Liver (tissue), 9 donors: ENCODE data around the gene ALDH1B1. TPM values are rescaled to one million over a fixed set of nuclear protein-coding genes. Genes with fewer than 3 reads are reported as not detected.

ENCODE experiments used
- DNase-seq: peaks from one replicate; pipeline ENCODE4 v3.0.0-alpha.2; 2017; ENCODE audit warnings: low spot score
- H3K27ac ChIP-seq, 2 donors: one replicate each; pipeline ENCODE4 v1.7.0; 2013; ENCODE audit warnings: inconsistent platforms in 2 of 2, low read length in 2 of 2, control low read depth in 1 of 2, low read depth in 1 of 2, mild to moderate bottlenecking in 1 of 2
- H3K27me3 ChIP-seq, 4 donors: one replicate each; pipeline versions ENCODE4 v1.6.1 to v1.7.0; 2013; ENCODE audit warnings: low read length in 3 of 4, inconsistent platforms in 1 of 4, mild to moderate bottlenecking in 1 of 4, moderate library complexity in 1 of 4; ENCODE audit not compliant: control insufficient read depth in 4 of 4, insufficient read depth in 4 of 4
- H3K36me3 ChIP-seq, 4 donors: one replicate each; pipeline versions ENCODE4 v1.6.1 to v1.7.0; 2013; ENCODE audit warnings: low read length in 3 of 4, mild to moderate bottlenecking in 3 of 4, low read depth in 1 of 4, moderate library complexity in 1 of 4; ENCODE audit not compliant: control insufficient read depth in 4 of 4, insufficient read depth in 3 of 4
- H3K4me1 ChIP-seq, 4 donors: one replicate each; pipeline versions ENCODE4 v1.6.1 to v1.7.0; 2013; ENCODE audit warnings: low read length in 3 of 4, mild to moderate bottlenecking in 3 of 4, moderate library complexity in 1 of 4; ENCODE audit not compliant: control insufficient read depth in 4 of 4, insufficient read depth in 4 of 4
- H3K4me3 ChIP-seq, 3 donors: one replicate each; pipeline versions ENCODE4 v1.6.1 to v1.7.0; 2013; ENCODE audit warnings: low read length in 3 of 3, control low read depth in 1 of 3, low read depth in 1 of 3, mild to moderate bottlenecking in 1 of 3
- H3K9ac ChIP-seq, 2 donors: one replicate each; pipeline ENCODE4 v1.7.0; 2013; ENCODE audit warnings: low read length in 2 of 2, mild to moderate bottlenecking in 2 of 2, moderate library complexity in 2 of 2, control low read depth in 1 of 2, low read depth in 1 of 2
- H3K9me3 ChIP-seq, 4 donors: one replicate each; pipeline versions ENCODE4 v1.6.1 to v1.7.0; 2013; ENCODE audit warnings: low read length in 3 of 4; ENCODE audit not compliant: control insufficient read depth in 4 of 4
- CTCF ChIP-seq: fragments of 150-350 bp; IDR thresholded peaks from 2 replicates; pipeline ENCODE4 v1.5.1; 2017; ENCODE audit warnings: improper control_type of control experiment, low read depth, low read length; ENCODE audit not compliant: missing input control
- EGR1 ChIP-seq, 2 donors: IDR thresholded peaks; 2 replicates each; pipeline ENCODE4 v1.6.1; 2016 to 2018; ENCODE audit warnings: antibody characterized with exemption in 2 of 2, low read depth in 2 of 2
- FOXA1 ChIP-seq: IDR thresholded peaks from 2 replicates; pipeline ENCODE4 v1.6.1; 2016; ENCODE audit warnings: antibody characterized with exemption
- FOXA2 ChIP-seq: IDR thresholded peaks from 2 replicates; pipeline ENCODE4 v1.6.1; 2016; ENCODE audit warnings: antibody characterized with exemption
- GABPA ChIP-seq, 2 donors: IDR thresholded peaks in 1 of 2; conservative IDR thresholded peaks in 1 of 2; 2 replicates each; pipeline ENCODE4 v1.6.1; 2016; ENCODE audit warnings: antibody characterized with exemption in 2 of 2, mild to moderate bottlenecking in 1 of 2, moderate library complexity in 1 of 2
- HNF4A ChIP-seq, 2 donors: conservative IDR thresholded peaks; 2 replicates each; pipeline ENCODE4 v1.6.1; 2016; ENCODE audit warnings: antibody characterized with exemption in 2 of 2, mild to moderate bottlenecking in 2 of 2
- HNF4G ChIP-seq: IDR thresholded peaks from 2 replicates; pipeline ENCODE4 v1.6.1; 2016; ENCODE audit warnings: antibody characterized with exemption
- JUND ChIP-seq, 2 donors: IDR thresholded peaks; 2 replicates each; pipeline ENCODE4 v1.6.1; 2016; ENCODE audit warnings: antibody characterized with exemption in 2 of 2
- NR2F2 ChIP-seq: IDR thresholded peaks from 2 replicates; pipeline ENCODE4 v1.6.1; 2016; ENCODE audit warnings: antibody characterized with exemption
- RAD21 ChIP-seq, 2 donors: IDR thresholded peaks; 2 replicates each; pipeline ENCODE4 v1.6.1; 2016; ENCODE audit warnings: antibody characterized with exemption in 2 of 2, mild to moderate bottlenecking in 2 of 2
- RXRA ChIP-seq, 2 donors: IDR thresholded peaks; 2 replicates each; pipeline ENCODE4 v1.6.1; 2017 to 2018; ENCODE audit warnings: antibody characterized with exemption in 2 of 2, mild to moderate bottlenecking in 1 of 2
- SP1 ChIP-seq: IDR thresholded peaks from 2 replicates; pipeline ENCODE4 v1.6.1; 2018; ENCODE audit warnings: antibody characterized with exemption, mild to moderate bottlenecking
- TAF1 ChIP-seq: conservative IDR thresholded peaks from 2 replicates; pipeline ENCODE4 v1.6.1; 2016; ENCODE audit warnings: antibody characterized with exemption, mild to moderate bottlenecking
- YY1 ChIP-seq: IDR thresholded peaks from 2 replicates; pipeline ENCODE4 v1.6.1; 2016; ENCODE audit warnings: antibody characterized with exemption, mild to moderate bottlenecking
- WGBS: extraction: QIAGEN DNeasy Blood & Tissue Kit; methylation state at CpG from one replicate; pipeline ENCODE4 v1.1.7; 2013; 5-methylcytosine and 5-hydroxymethylcytosine counted together
- polyA plus RNA-seq, 2 donors: library from polyadenylated mRNA; stranded (reverse) in 1 of 2; unstranded in 1 of 2; fragments of 200-250 nt in 1 of 2; fragments of >200 nt in 1 of 2; fragmentation: Nextera tagmentation in 1 of 2; extraction: Ambion mirVana in 1 of 2; gene quantifications; one replicate each; pipeline versions ENCODE4 v1.2.1 to v1.2.3, GENCODE V29; 2013 to 2015
- total RNA-seq, 2 donors: library from RNA; depleted of rRNA; stranded (reverse); fragments of >200 nt; gene quantifications; one replicate each; pipeline ENCODE4 v1.2.3, GENCODE V29; 2014
- TF ChIP-seq, protein P1 (sequence below): IDR thresholded peaks from 2 replicates; pipeline ENCODE4 v1.6.1; 2016; ENCODE audit warnings: antibody characterized with exemption
- TF ChIP-seq, protein P2 (sequence below): IDR thresholded peaks from 2 replicates; pipeline ENCODE4 v1.6.1; 2016; ENCODE audit warnings: antibody characterized with exemption
- TF ChIP-seq, protein P3 (sequence below): IDR thresholded peaks from 2 replicates; pipeline ENCODE4 v1.6.1; 2016; ENCODE audit warnings: antibody characterized with exemption, mild to moderate bottlenecking
- TF ChIP-seq, protein P4 (sequence below): IDR thresholded peaks from 2 replicates; pipeline ENCODE4 v1.6.1; 2016; ENCODE audit warnings: antibody characterized with exemption
- donor health status: healthy.
- donor health status: healthy.
- donor health status: healthy.
- donor health status: healthy.
- donor health status: healthy.

The ALDH1B1 gene
- total and polyA plus RNA-seq, 4 donors, result 18.9 to 73.9 (median 52.6) TPM

GRCh38 chr9:38445154-38446043, 52.9 kb downstream of the ALDH1B1 start:
- no peaks in the 10 kb centered on the region for H3K9me3 ChIP-seq
- 77% methylated on average over 11 of the region's 11 CpGs for WGBS
- H3K9ac ChIP-seq, result no peak overlapping the region
- H3K27ac ChIP-seq, result no peak overlapping the region
- no peak overlapping the region for H3K4me3 ChIP-seq
- no peak for DNase-seq
- TF ChIP-seq, protein P1, sequence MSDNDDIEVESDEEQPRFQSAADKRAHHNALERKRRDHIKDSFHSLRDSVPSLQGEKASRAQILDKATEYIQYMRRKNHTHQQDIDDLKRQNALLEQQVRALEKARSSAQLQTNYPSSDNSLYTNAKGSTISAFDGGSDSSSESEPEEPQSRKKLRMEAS, result no peak
- TF ChIP-seq CTCF, result no peak
- TF ChIP-seq FOXA1, result no peak
- no peak for TF ChIP-seq TAF1
- TF ChIP-seq, protein P2, sequence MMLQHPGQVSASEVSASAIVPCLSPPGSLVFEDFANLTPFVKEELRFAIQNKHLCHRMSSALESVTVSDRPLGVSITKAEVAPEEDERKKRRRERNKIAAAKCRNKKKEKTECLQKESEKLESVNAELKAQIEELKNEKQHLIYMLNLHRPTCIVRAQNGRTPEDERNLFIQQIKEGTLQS, result no peak
- TF ChIP-seq EGR1 (IDR thresholded peaks at IDR 0.05; ENCODE audit: low read depth in 2 of 2), result no peak
- no peak for TF ChIP-seq NR2F2
- no peaks in the 10 kb centered on the region for H3K27me3 ChIP-seq
- no peaks in the 10 kb centered on the region for H3K36me3 ChIP-seq
- H3K4me1 ChIP-seq, result no peaks in the 10 kb centered on the region

DNA sequence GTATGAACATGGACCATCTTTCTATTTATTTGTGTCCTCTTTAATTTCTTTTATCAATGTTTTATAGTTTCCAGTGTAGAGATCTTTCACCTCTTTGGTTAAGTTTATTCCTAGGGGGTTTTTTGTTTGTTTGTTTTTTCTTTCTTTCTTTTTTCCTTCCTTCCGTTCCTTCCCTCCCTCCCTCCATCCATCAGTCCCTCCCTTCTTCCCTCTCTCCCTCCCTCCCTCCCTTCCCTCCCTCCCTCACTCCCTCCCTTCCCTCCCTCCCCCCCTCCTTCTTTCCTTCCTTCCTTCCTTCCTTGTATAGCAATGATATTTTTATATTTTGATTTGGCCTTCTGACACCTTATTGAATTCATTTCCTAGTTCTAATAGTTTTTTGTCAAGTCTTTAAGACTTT, 55.2 kb downstream of the ALDH1B1 start:
- Histone ChIP-seq H3K9me3 (peaks cover 0 to 11% (median under 1%) of the 10 kb centered on the region in 4 donors), H3K36me3 (no peaks in the 10 kb centered on the region), H3K9ac (no peak overlapping the region), H3K27ac (no peak overlapping the region), H3K4me1 (no peaks in the 10 kb centered on the region), H3K27me3 (no peaks in the 10 kb centered on the region), H3K4me3 (no peak overlapping the region)
- TF ChIP-seq HNF4G, result no peak
- TF ChIP-seq, protein P3, sequence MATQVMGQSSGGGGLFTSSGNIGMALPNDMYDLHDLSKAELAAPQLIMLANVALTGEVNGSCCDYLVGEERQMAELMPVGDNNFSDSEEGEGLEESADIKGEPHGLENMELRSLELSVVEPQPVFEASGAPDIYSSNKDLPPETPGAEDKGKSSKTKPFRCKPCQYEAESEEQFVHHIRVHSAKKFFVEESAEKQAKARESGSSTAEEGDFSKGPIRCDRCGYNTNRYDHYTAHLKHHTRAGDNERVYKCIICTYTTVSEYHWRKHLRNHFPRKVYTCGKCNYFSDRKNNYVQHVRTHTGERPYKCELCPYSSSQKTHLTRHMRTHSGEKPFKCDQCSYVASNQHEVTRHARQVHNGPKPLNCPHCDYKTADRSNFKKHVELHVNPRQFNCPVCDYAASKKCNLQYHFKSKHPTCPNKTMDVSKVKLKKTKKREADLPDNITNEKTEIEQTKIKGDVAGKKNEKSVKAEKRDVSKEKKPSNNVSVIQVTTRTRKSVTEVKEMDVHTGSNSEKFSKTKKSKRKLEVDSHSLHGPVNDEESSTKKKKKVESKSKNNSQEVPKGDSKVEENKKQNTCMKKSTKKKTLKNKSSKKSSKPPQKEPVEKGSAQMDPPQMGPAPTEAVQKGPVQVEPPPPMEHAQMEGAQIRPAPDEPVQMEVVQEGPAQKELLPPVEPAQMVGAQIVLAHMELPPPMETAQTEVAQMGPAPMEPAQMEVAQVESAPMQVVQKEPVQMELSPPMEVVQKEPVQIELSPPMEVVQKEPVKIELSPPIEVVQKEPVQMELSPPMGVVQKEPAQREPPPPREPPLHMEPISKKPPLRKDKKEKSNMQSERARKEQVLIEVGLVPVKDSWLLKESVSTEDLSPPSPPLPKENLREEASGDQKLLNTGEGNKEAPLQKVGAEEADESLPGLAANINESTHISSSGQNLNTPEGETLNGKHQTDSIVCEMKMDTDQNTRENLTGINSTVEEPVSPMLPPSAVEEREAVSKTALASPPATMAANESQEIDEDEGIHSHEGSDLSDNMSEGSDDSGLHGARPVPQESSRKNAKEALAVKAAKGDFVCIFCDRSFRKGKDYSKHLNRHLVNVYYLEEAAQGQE, result no peak
- TF ChIP-seq RXRA (IDR thresholded peaks at IDR 0.05), result no peak
- no peak for TF ChIP-seq GABPA (IDR thresholded peaks at IDR 0.05 in 1 of 2, conservative IDR thresholded peaks at IDR 0.05 in 1 of 2)
- TF ChIP-seq NR2F2, result no peak
- TF ChIP-seq, protein P4, sequence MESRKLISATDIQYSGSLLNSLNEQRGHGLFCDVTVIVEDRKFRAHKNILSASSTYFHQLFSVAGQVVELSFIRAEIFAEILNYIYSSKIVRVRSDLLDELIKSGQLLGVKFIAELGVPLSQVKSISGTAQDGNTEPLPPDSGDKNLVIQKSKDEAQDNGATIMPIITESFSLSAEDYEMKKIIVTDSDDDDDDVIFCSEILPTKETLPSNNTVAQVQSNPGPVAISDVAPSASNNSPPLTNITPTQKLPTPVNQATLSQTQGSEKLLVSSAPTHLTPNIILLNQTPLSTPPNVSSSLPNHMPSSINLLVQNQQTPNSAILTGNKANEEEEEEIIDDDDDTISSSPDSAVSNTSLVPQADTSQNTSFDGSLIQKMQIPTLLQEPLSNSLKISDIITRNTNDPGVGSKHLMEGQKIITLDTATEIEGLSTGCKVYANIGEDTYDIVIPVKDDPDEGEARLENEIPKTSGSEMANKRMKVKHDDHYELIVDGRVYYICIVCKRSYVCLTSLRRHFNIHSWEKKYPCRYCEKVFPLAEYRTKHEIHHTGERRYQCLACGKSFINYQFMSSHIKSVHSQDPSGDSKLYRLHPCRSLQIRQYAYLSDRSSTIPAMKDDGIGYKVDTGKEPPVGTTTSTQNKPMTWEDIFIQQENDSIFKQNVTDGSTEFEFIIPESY, result no peak
- no peak for TF ChIP-seq RAD21 (IDR thresholded peaks at IDR 0.05)
- TF ChIP-seq SP1, result no peak
- no peak for TF ChIP-seq FOXA1
- TF ChIP-seq CTCF, result no peak
- no peak for TF ChIP-seq HNF4A (conservative IDR thresholded peaks at IDR 0.05)
- TF ChIP-seq YY1, result no peak
- no peak for TF ChIP-seq EGR1 (IDR thresholded peaks at IDR 0.05; ENCODE audit: low read depth in 2 of 2)
- TF ChIP-seq, protein P2, result no peak
- no peak for TF ChIP-seq TAF1
- no peak for TF ChIP-seq JUND (IDR thresholded peaks at IDR 0.05)
- TF ChIP-seq, protein P1, result no peak
- TF ChIP-seq FOXA2, result no peak
- DNase-seq, result no peak
- 66% methylated on average over 1 of the region's 1 CpG for WGBS
